H1 (cell line): ENCODE measurements around the gene KCNN4. TPM values are rescaled to one million over a fixed set of nuclear protein-coding genes. Genes with fewer than 3 reads are reported as not detected.

ENCODE experiments used
- CEBPB ChIP-seq: IDR thresholded peaks from 2 replicates; pipeline ENCODE4 v1.6.1; 2012; ENCODE audit warnings: low read depth, low read length
- CHD7 ChIP-seq: fragments of 300-600 bp; sonication (generic); IDR thresholded peaks from 2 replicates; pipeline ENCODE4 v1.7.1; 2012; ENCODE audit warnings: low read length, moderate library complexity, mild to moderate bottlenecking, inconsistent platforms; ENCODE audit not compliant: insufficient replicate concordance
- MAX ChIP-seq: IDR thresholded peaks from 2 replicates; pipeline ENCODE4 v1.6.1; 2012; ENCODE audit warnings: inconsistent platforms
- SP4 ChIP-seq: IDR thresholded peaks from 2 replicates; pipeline ENCODE4 v1.6.1; 2012; ENCODE audit warnings: low read length, inconsistent platforms
- polyA plus RNA-seq, 7 experiments: library from polyadenylated mRNA; depleted of rRNA in 3 of 7; stranded (reverse) in 5 of 7; unstranded in 2 of 7; fragments of >200 nt in 5 of 7; fragments of 200-250 nt in 2 of 7; gene quantifications; 1 replicate in 5 of 7; 2 replicates in 1 of 7; 4 replicates in 1 of 7; pipeline versions ENCODE4 v1.2.1 to v1.2.3, GENCODE V29; 2011 to 2013; ENCODE audit warnings: missing spikeins in 2 of 7, mixed read lengths in 2 of 7
- total RNA-seq: library from RNA; stranded (reverse); fragmentation: NEBNext Ultra II Directional; extraction: Animal tissue kit (Norgen Biotek cat#: 25700); gene quantifications from 2 replicates; pipeline ENCODE4 v1.2.1, GENCODE V29; 2021

Gene KCNN4
- total and polyA plus RNA-seq, 2 of the 8 experiments (the other 6 are each of a cell fraction or from before 2014, with no cell fraction given), result 0.78 to 1.5 TPM

GRCh38 chr19:43804432-43804831, 23.7 kb upstream of the KCNN4 start (continued):
- TF ChIP-seq CHD7 (no peak), MAX (no peak), SP4 (no peak), CEBPB (no peak)
